Right lobe of liver (tissue), 6 donors: ENCODE results near the gene DTX3L. TPM values are rescaled to one million over a fixed set of nuclear protein-coding genes. Genes with fewer than 3 reads are reported as not detected.

Experiments used
- ATAC-seq, 4 donors: fragments of 200-7000 bp; cut with Tn5 transposase; one replicate each; pipeline ENCODE4 v1.9.1; 2020; ENCODE audit warnings: mild to moderate bottlenecking in 4 of 4, moderate library complexity in 4 of 4
- DNase-seq, 3 donors: peaks; one replicate each; pipeline ENCODE4 v3.0.0-alpha.2; 2020
- H3K27ac ChIP-seq, 3 donors: fragments of 200-600 bp; one replicate each; pipeline ENCODE4 v1.8.0; 2022
- H3K27me3 ChIP-seq, 2 donors: fragments of 200-600 bp; one replicate each; pipeline ENCODE4 v1.8.0; 2022
- H3K36me3 ChIP-seq, 4 donors: fragments of 200-600 bp; sonication (generic) in 1 of 4; one replicate each; pipeline versions ENCODE4 v1.5.1 to v1.8.0; 2017 to 2022; ENCODE audit warnings: control low read depth in 1 of 4
- H3K4me1 ChIP-seq, 4 donors: fragments of 200-600 bp; sonication (generic) in 1 of 4; one replicate each; pipeline versions ENCODE4 v1.5.1 to v1.8.0; 2017 to 2022; ENCODE audit warnings: control low read depth in 1 of 4
- H3K4me3 ChIP-seq, 3 donors: fragments of 200-600 bp; one replicate each; pipeline ENCODE4 v1.8.0; 2022
- H3K9me3 ChIP-seq, 4 donors: fragments of 200-600 bp; sonication (generic) in 1 of 4; one replicate each; pipeline versions ENCODE4 v1.5.1 to v1.8.0; 2017 to 2022; ENCODE audit warnings: control low read depth in 1 of 4
- POLR2A ChIP-seq: fragments of 450-650 bp; IDR thresholded peaks from one replicate; pipeline ENCODE4 v1.6.1; 2017; ENCODE audit warnings: antibody characterized with exemption, mild to moderate bottlenecking
- WGBS: methylation state at CpG from one replicate; pipeline ENCODE4 v1.1.6; 2018; ENCODE audit warnings: low coverage, low lambda C conversion rate; ENCODE audit not compliant: insufficient coverage; ENCODE audit errors: missing lambda C conversion rate; 5-methylcytosine and 5-hydroxymethylcytosine counted together
- intact Hi-C, 2 donors: fragments of 100-400 bp; cut with DNase I; formaldehyde crosslinking; loops; one replicate each; pipeline versions ENCODE4 v1.11.2 to v1.14.1; 2022
- total RNA-seq, 6 experiments: library from RNA; depleted of rRNA in 2 of 6; stranded (reverse); fragments of >200 nt in 2 of 6; fragmentation: NEBNext Ultra II Directional in 3 of 6; extraction: Animal tissue kit (Norgen Biotek cat#: 25700) in 3 of 6; gene quantifications; one replicate each; pipeline versions ENCODE4 v1.1.0 to v1.2.4, GENCODE V29; 2016 to 2023
- TF ChIP-seq, protein P1 (sequence below), 4 donors: fragments of 200-600 bp in 3 of 4; fragments of 450-650 bp in 1 of 4; IDR thresholded peaks; one replicate each; pipeline versions ENCODE4 v1.5.1 to v1.8.0; 2016 to 2022; ENCODE audit warnings: antibody characterized with exemption in 4 of 4, mild to moderate bottlenecking in 2 of 4
- donor health status: DM: no; HTN: yes; CAD: no.
- donor health status: DM: no; HTN: no; CAD: no.
- donor health status: DM: no; HTN: no; CAD: no.
- donor health status: DM: no; HTN: yes; CAD: no.
- donor health status: DM: no; HTN: yes; CAD: no.

DTX3L gene
- total RNA-seq, 6 experiments from 2014 or later: 31.3 to 63.7 (median 38.4) TPM

DNA sequence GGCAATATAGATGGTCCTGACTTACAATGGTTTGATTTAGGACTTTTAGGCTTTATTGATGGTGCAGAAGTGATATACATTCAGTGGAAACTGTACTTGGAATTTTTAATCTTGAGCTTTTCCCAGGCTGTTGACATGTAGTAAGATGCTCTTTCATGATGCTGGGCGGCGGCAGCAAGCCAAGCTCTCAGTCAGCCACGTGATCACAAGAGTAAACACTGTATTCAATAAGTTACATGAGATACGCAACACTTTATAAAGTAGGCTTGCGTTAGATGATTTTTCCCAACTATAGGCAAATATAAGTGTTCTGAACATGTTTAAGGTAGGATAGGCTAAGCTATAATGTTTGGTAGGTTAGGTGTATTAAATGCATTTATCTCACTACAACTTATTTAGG is 18.0 kb upstream of the DTX3L start:
- TF ChIP-seq POLR2A: no peak
- TF ChIP-seq, protein P1, sequence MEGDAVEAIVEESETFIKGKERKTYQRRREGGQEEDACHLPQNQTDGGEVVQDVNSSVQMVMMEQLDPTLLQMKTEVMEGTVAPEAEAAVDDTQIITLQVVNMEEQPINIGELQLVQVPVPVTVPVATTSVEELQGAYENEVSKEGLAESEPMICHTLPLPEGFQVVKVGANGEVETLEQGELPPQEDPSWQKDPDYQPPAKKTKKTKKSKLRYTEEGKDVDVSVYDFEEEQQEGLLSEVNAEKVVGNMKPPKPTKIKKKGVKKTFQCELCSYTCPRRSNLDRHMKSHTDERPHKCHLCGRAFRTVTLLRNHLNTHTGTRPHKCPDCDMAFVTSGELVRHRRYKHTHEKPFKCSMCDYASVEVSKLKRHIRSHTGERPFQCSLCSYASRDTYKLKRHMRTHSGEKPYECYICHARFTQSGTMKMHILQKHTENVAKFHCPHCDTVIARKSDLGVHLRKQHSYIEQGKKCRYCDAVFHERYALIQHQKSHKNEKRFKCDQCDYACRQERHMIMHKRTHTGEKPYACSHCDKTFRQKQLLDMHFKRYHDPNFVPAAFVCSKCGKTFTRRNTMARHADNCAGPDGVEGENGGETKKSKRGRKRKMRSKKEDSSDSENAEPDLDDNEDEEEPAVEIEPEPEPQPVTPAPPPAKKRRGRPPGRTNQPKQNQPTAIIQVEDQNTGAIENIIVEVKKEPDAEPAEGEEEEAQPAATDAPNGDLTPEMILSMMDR (IDR thresholded peaks at IDR 0.05): no peak
- ATAC-seq (peak; percentile 61 to 89 (median 82)), DNase-seq (peak; percentile 48 to 71 (median 69))
- Histone ChIP-seq H3K36me3 (peaks cover 0 to 83% (median 30%) of the 10 kb centered on the region in 4 donors), H3K27ac (no peak overlapping the region), H3K9me3 (no peaks in the 10 kb centered on the region), H3K4me1 (peaks cover 0 to 3% (median 2%) of the 10 kb centered on the region in 4 donors), H3K27me3 (no peaks in the 10 kb centered on the region), H3K4me3 (no peak overlapping the region)
- intact Hi-C loops: no loop called here
- WGBS: 52% methylated on average over 5 of the region's 5 CpGs

- DNase-seq: no peak
- intact Hi-C loops: no loop called here
- H3K27ac ChIP-seq: no peak overlapping the region
- peaks cover 0 to 4% (median 2%) of the 10 kb centered on the region in 4 donors for H3K4me1 ChIP-seq
- no peak for ATAC-seq
- WGBS: 82% methylated on average over 3 of the region's 3 CpGs
- H3K9me3 ChIP-seq: no peaks in the 10 kb centered on the region
- no peak overlapping the region for H3K4me3 ChIP-seq
- H3K27me3 ChIP-seq: no peaks in the 10 kb centered on the region
- TF ChIP-seq, protein P1 (IDR thresholded peaks at IDR 0.05): no peak
- no peak for TF ChIP-seq POLR2A
- H3K36me3 ChIP-seq: peaks cover 0 to 87% (median 37%) of the 10 kb centered on the region in 4 donors
These were observed 16.1 kb upstream of the DTX3L start for GRCh38 chr3:122548076-122548475.

- no peak overlapping the region for H3K4me3 ChIP-seq
- H3K9me3 ChIP-seq: no peaks in the 10 kb centered on the region
- H3K27me3 ChIP-seq: no peaks in the 10 kb centered on the region
- ATAC-seq: no peak
- intact Hi-C loops: no loop called here
- WGBS: no CpG with 5 or more reads among the region's 1 CpG
- no peak for DNase-seq
- peaks cover 0 to 9% (median 5%) of the 10 kb centered on the region in 4 donors for H3K4me1 ChIP-seq
- H3K27ac ChIP-seq: no peak overlapping the region
- peaks cover 0 to 85% (median 37%) of the 10 kb centered on the region in 4 donors for H3K36me3 ChIP-seq
- TF ChIP-seq, protein P1 (IDR thresholded peaks at IDR 0.05): no peak
- no peak for TF ChIP-seq POLR2A
These were observed 15.5 kb upstream of the DTX3L start for GRCh38 chr3:122548619-122549018.

- Histone ChIP-seq H3K36me3 (peaks cover 0 to 79% (median 40%) of the 10 kb centered on the region in 4 donors), H3K9me3 (no peaks in the 10 kb centered on the region), H3K27me3 (no peaks in the 10 kb centered on the region), H3K4me3 (no peak overlapping the region), H3K4me1 (peaks cover 0 to 17% (median 7%) of the 10 kb centered on the region in 4 donors), H3K27ac (no peak overlapping the region)
- TF ChIP-seq, protein P1 (IDR thresholded peaks at IDR 0.05): no peak
- no peak for TF ChIP-seq POLR2A
- intact Hi-C loops: no loop called here
- DNase-seq: no peak
- peak in 3 of 4 donors; percentile 66 to 84 (median 79) for ATAC-seq
- 32% methylated on average over 3 of the region's 3 CpGs for WGBS
These were observed 11.0 kb upstream of the DTX3L start for GRCh38 chr3:122553171-122553570.
